Lower lobe of right lung (tissue), 2 donors: ENCODE data around the gene FAM107B. TPM values are rescaled to one million over a fixed set of nuclear protein-coding genes. Genes with fewer than 3 reads are reported as not detected.

Source experiments
- ATAC-seq, 2 donors: fragments of 200-7000 bp; cut with Tn5 transposase; one replicate each; pipeline ENCODE4 v1.9.1; 2020 to 2022; ENCODE audit warnings: mild to moderate bottlenecking in 2 of 2, moderate library complexity in 2 of 2
- DNase-seq: peaks from one replicate; pipeline ENCODE4 v3.0.0-alpha.2; 2020
- H3K27ac ChIP-seq: fragments of 200-600 bp; one replicate; pipeline ENCODE4 v1.8.0; 2022
- H3K27me3 ChIP-seq: fragments of 200-600 bp; one replicate; pipeline ENCODE4 v1.8.0; 2022; ENCODE audit warnings: low read depth
- H3K36me3 ChIP-seq: fragments of 200-600 bp; one replicate; pipeline ENCODE4 v1.8.0; 2022; ENCODE audit warnings: mild to moderate bottlenecking
- H3K4me1 ChIP-seq: fragments of 200-600 bp; one replicate; pipeline ENCODE4 v1.8.0; 2022
- H3K4me3 ChIP-seq: fragments of 200-600 bp; one replicate; pipeline ENCODE4 v1.8.0; 2022; ENCODE audit warnings: mild to moderate bottlenecking
- H3K9me3 ChIP-seq: fragments of 200-600 bp; one replicate; pipeline ENCODE4 v1.8.0; 2022
- CTCF ChIP-seq: fragments of 200-600 bp; IDR thresholded peaks from one replicate; pipeline ENCODE4 v1.8.0; 2022; ENCODE audit warnings: antibody characterized with exemption, mild to moderate bottlenecking
- intact Hi-C: fragments of 100-400 bp; cut with DNase I; formaldehyde crosslinking; loops from one replicate; pipeline ENCODE4 v1.11.0; 2022
- total RNA-seq: library from RNA; stranded (reverse); fragmentation: NEBNext Ultra II Directional; extraction: Animal tissue kit (Norgen Biotek cat#: 25700); gene quantifications from one replicate; pipeline ENCODE4 v1.2.1, GENCODE V29; 2021
- donor health status: DM: no; HTN: yes; CAD: no; lungs with severe emphysema.

Gene FAM107B
- total RNA-seq, 1 donor from 2014 or later = 75.4 TPM

DNA sequence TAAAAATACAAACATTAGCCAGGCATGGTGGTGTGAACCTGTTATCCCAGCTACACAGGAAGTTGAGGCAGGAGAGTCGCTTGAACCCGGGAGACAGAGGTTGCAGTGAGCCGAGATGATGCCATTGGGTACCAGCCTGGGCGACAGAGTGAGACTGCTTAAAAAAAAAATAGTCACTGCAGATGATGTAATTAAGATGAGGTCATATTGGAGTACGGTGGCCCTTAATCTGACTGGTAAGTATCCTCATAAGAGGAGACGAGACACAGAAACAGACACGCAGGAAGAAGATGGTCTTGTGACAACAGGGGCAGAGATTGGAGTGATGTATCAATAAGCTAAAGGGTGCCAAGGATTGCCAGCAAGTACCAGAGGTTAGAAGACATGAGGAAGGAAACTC lies 156.0 kb downstream of the FAM107B start:
- Histone ChIP-seq H3K4me1 (peaks cover 8% of the 10 kb centered on the region), H3K4me3 (no peak overlapping the region), H3K27ac (no peak overlapping the region), H3K9me3 (no peaks in the 10 kb centered on the region), H3K36me3 (no peaks in the 10 kb centered on the region), H3K27me3 (no peaks in the 10 kb centered on the region)
- no peak for TF ChIP-seq CTCF
- DNase-seq (no peak), ATAC-seq (peak; percentile 54 to 59)
- intact Hi-C loops = no loop called here

DNA sequence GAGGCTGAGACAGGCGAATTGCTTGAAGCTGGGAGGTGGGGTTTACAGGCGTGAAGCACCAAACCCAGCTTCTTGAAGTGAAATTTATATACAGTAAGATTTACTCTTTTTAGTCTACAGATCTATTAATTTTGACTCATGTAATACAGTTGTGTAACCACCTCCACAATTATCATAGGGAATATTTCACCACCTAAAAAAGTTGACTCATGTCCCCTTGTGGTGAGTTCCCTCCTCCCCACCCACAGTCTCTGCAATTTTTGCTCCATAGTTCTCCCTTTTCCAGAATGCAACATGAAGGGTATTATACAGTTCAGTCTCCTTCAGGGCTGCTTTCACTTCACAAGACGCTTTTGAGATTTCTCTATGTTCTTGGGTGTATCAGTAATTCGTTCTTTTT lies 156.8 kb downstream of the FAM107B start:
- intact Hi-C loops = no loop called here
- H3K27ac ChIP-seq = peak overlapping the region; percentile 8
- no peaks in the 10 kb centered on the region for H3K36me3 ChIP-seq
- H3K9me3 ChIP-seq = no peaks in the 10 kb centered on the region
- H3K4me3 ChIP-seq = no peak overlapping the region
- no peak for TF ChIP-seq CTCF
- ATAC-seq (peak; percentile 75 to 81), DNase-seq (no peak)
- H3K4me1 ChIP-seq = peaks cover 11% of the 10 kb centered on the region
- no peaks in the 10 kb centered on the region for H3K27me3 ChIP-seq

DNA sequence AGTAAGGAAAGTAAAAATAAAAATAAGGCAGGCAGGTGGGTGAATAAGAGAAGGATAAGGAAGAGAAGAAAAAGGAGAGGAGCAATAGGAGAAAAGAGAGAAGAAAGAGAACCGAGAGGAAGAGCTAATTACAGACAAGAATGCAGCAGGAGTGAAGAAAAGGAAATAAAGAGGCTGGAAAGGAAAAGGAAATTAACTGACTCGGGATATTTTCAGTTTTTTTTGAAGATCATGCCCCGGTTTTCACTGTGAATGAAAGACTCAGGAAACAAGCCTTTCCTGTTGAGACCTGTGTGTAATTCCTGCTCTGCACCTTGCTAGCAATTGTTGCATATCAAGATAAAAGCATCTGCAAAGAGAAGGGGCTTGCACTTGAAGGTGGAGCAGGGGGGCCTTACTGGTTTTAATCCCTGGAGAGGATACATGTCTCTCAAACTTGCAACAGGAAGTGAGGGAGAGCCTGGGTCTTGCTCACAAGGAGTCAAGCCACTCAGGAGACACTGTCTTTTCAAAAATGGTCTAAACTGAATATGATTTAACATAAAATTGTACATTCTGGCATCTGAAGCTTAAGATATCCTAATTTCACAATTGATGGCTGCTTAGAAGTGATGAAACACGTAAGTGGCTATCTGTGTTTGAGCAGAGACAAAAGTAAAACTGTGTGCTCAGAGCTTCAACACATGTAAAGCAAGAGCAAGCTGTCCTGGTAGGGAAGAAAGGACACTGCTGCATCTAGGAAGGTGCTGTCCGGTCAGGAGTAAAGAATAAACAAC lies 157.6 kb downstream of the FAM107B start:
- Histone ChIP-seq H3K36me3 (no peaks in the 10 kb centered on the region), H3K27me3 (no peaks in the 10 kb centered on the region), H3K27ac (peak overlapping the region; percentile 8), H3K9me3 (no peaks in the 10 kb centered on the region), H3K4me1 (peaks cover 18% of the 10 kb centered on the region), H3K4me3 (no peak overlapping the region)
- TF ChIP-seq CTCF = no peak
- intact Hi-C loops = no loop called here
- ATAC-seq = peak in 1 of 2 donors; percentile 31
- no peak for DNase-seq

DNA sequence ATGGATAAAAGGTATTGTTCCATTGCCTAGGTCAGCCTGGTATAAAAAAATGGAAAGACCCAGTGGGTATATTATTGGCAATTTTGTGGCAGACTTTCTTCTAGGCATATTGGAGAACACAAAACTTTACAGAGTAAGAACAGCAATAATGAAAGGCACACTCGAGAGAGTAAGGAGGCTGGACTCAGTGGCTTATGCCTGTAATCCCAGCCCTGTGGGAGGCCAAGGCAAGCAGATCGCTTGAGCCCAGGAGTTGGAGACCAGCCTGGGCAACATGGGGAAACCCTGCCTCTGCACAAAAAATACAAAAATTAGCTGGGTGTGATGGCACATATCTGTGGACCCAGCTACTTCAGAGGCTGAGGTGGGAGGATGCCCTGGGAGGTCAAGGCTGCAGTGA lies 158.2 kb downstream of the FAM107B start:
- TF ChIP-seq CTCF = no peak

GRCh38 chr10:14613588-14613920 lies 161.1 kb downstream of the FAM107B start:
- intact Hi-C loops = no loop called here
- H3K27ac ChIP-seq = no peak overlapping the region
- no peaks in the 10 kb centered on the region for H3K9me3 ChIP-seq
- no peaks in the 10 kb centered on the region for H3K27me3 ChIP-seq
- H3K4me3 ChIP-seq = no peak overlapping the region
- ATAC-seq (no peak), DNase-seq (no peak)
- no peaks in the 10 kb centered on the region for H3K36me3 ChIP-seq
- H3K4me1 ChIP-seq = peaks cover 18% of the 10 kb centered on the region
- no peak for TF ChIP-seq CTCF

More for the DNA sequence above, 158.2 kb downstream of the FAM107B start:
- intact Hi-C loops = no loop called here
- H3K9me3 ChIP-seq = no peaks in the 10 kb centered on the region
- H3K27me3 ChIP-seq = no peaks in the 10 kb centered on the region
- DNase-seq (no peak), ATAC-seq (no peak)
- H3K4me3 ChIP-seq = no peak overlapping the region
- peaks cover 18% of the 10 kb centered on the region for H3K4me1 ChIP-seq
- H3K27ac ChIP-seq = no peak overlapping the region
- H3K36me3 ChIP-seq = no peaks in the 10 kb centered on the region
